SK-N-SH treated with all-trans-retinoic acid at 6 μM for 48 hours (cell line): ENCODE measurements around the gene RTP3.

ENCODE experiments used
- PATZ1 ChIP-seq: fragments of 250-450 bp; sonication (Bioruptor Pico); IDR thresholded peaks from 2 replicates; pipeline ENCODE4 v1.8.0; 2020; ENCODE audit warnings: mild to moderate bottlenecking, moderate library complexity, borderline replicate concordance
- TOX ChIP-seq: fragments of 250-450 bp; sonication (Bioruptor Pico); IDR thresholded peaks from 2 replicates; pipeline ENCODE4 v1.8.0; 2021; ENCODE audit warnings: mild to moderate bottlenecking, moderate library complexity, borderline replicate concordance

- TF ChIP-seq PATZ1 (CRISPR knock-in tag): no peak
- no peak for TF ChIP-seq TOX
Observed at GRCh38 chr3:46484388-46484787, 13.4 kb upstream of the RTP3 start.
